ENCODE measurements around the gene PSMA5.

DNA sequence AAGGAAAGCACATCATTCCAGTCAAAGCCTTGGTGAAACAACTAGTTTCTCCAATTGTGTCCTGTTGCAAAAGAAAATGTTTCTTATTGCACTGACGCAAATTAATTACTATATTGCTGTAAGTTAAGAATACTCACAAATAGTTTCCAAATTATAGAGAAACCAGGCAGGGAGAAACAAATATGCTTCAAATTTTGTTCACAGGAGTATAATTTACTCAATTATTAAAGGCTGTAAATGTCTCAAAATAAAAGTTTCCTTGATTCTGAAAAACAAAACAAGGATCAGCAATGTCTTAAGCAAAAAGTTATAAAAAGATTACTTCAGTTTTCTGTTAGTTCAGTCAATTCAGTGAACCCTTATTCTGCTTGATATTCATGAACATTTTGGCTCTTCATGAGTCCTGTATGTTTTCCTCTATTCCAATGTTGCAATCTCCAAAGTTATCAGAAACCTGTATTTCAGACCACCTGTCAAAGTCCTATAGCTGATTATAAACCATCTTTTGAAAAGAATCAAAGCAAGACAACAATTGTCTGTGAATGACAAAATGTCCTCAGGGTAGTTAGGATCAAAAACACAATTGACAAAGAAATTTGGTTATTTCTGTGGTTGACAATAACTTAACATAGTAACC is 28.4 kb upstream of the PSMA5 start:
- TF ChIP-seq, protein P1, sequence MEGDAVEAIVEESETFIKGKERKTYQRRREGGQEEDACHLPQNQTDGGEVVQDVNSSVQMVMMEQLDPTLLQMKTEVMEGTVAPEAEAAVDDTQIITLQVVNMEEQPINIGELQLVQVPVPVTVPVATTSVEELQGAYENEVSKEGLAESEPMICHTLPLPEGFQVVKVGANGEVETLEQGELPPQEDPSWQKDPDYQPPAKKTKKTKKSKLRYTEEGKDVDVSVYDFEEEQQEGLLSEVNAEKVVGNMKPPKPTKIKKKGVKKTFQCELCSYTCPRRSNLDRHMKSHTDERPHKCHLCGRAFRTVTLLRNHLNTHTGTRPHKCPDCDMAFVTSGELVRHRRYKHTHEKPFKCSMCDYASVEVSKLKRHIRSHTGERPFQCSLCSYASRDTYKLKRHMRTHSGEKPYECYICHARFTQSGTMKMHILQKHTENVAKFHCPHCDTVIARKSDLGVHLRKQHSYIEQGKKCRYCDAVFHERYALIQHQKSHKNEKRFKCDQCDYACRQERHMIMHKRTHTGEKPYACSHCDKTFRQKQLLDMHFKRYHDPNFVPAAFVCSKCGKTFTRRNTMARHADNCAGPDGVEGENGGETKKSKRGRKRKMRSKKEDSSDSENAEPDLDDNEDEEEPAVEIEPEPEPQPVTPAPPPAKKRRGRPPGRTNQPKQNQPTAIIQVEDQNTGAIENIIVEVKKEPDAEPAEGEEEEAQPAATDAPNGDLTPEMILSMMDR (IDR thresholded peaks at IDR 0.05 in 8 of 11, conservative IDR thresholded peaks at IDR 0.05 in 3 of 11): no peak
- TF ChIP-seq POLR2AphosphoS5 (IDR thresholded peaks at IDR 0.05): no peak
